Heart left ventricle (tissue), 16 donors: Measurements from ENCODE around the gene NHSL2. TPM values are rescaled to one million over a fixed set of nuclear protein-coding genes. Genes with fewer than 3 reads are reported as not detected.
A peak's percentile ranks its signal among the peaks of the same experiment; 100 is the strongest.

Source experiments
- ATAC-seq, 4 donors: fragments of 200-7000 bp; cut with Tn5 transposase; one replicate each; pipeline ENCODE4 v1.9.1; 2020 to 2022; ENCODE audit warnings: moderate library complexity in 4 of 4, mild to moderate bottlenecking in 3 of 4, moderate number of reproducible peaks in 1 of 4
- DNase-seq, 5 donors: peaks; one replicate each; pipeline ENCODE4 v3.0.0-alpha.2; 2020
- H3K27ac ChIP-seq, 12 donors: fragments of 200-600 bp; sonication (generic) in 4 of 12; one replicate each; pipeline versions ENCODE4 v1.5.0 to v1.8.0; 2016 to 2022; ENCODE audit warnings: mild to moderate bottlenecking in 2 of 12
- H3K27me3 ChIP-seq, 9 donors: fragments of 200-600 bp; sonication (generic) in 2 of 9; one replicate each; pipeline versions ENCODE4 v1.5.1 to v1.8.0; 2016 to 2022; ENCODE audit warnings: mild to moderate bottlenecking in 3 of 9
- H3K36me3 ChIP-seq, 9 donors: fragments of 200-600 bp; sonication (generic) in 2 of 9; one replicate each; pipeline versions ENCODE4 v1.5.0 to v1.8.0; 2018 to 2022; ENCODE audit warnings: mild to moderate bottlenecking in 2 of 9
- H3K4me1 ChIP-seq, 12 donors: fragments of 200-600 bp; sonication (generic) in 4 of 12; one replicate each; pipeline versions ENCODE4 v1.5.0 to v1.8.0; 2016 to 2022; ENCODE audit warnings: mild to moderate bottlenecking in 3 of 12
- H3K4me3 ChIP-seq, 12 donors: fragments of 200-600 bp; sonication (generic) in 4 of 12; one replicate each; pipeline versions ENCODE4 v1.5.0 to v1.8.0; 2017 to 2022; ENCODE audit warnings: mild to moderate bottlenecking in 9 of 12, moderate library complexity in 4 of 12
- H3K9me3 ChIP-seq, 12 donors: fragments of 200-600 bp; sonication (generic) in 4 of 12; one replicate each; pipeline versions ENCODE4 v1.5.0 to v1.8.0; 2016 to 2022; ENCODE audit warnings: mild to moderate bottlenecking in 1 of 12
- POLR2A ChIP-seq, 2 donors: fragments of 450-650 bp; IDR thresholded peaks; one replicate each; pipeline ENCODE4 v1.6.1; 2017; ENCODE audit warnings: antibody characterized with exemption in 2 of 2, mild to moderate bottlenecking in 2 of 2, moderate library complexity in 2 of 2
- WGBS, 4 donors: extraction: QIAGEN DNeasy Blood & Tissue Kit in 2 of 4; methylation state at CpG; one replicate each; pipeline versions ENCODE4 v1.1.5 to v1.1.7; 2013 to 2018; 5-methylcytosine and 5-hydroxymethylcytosine counted together
- intact Hi-C, 10 donors: fragments of 100-400 bp; cut with DNase I; formaldehyde crosslinking; loops; one replicate each; pipeline versions ENCODE4 v1.11.1 to v1.14.2; 2022
- polyA plus RNA-seq, 2 donors: library from polyadenylated mRNA; stranded (reverse); fragments of 200-250 nt; gene quantifications; one replicate each; pipeline ENCODE4 v1.2.3, GENCODE V29; 2013
- total RNA-seq, 9 donors: library from RNA; depleted of rRNA in 2 of 9; stranded (reverse); fragments of >200 nt in 2 of 9; fragmentation: NEBNext Ultra II Directional in 3 of 9; extraction: Animal tissue kit (Norgen Biotek cat#: 25700) in 3 of 9; gene quantifications; one replicate each; pipeline versions ENCODE4 v1.1.0 to v1.2.4, GENCODE V29; 2016 to 2023
- TF ChIP-seq, protein P1 (sequence below), 12 donors: fragments of 200-600 bp; sonication (generic) in 4 of 12; IDR thresholded peaks; one replicate each; pipeline versions ENCODE4 v1.5.0 to v1.8.0; 2018 to 2022; ENCODE audit warnings: antibody characterized with exemption in 12 of 12, mild to moderate bottlenecking in 5 of 12
- donor health status: ischemic (EF 13 %, LVEDD 7.1; RV severe dilation, severe dysfunction).
- donor health status: healthy with polysubstance abuse.
- donor health status: DM: no; HTN: yes; CAD: no.
- donor health status: DM: no; HTN: no; CAD: no.
- donor health status: ischemic (EF 25% LVEDD 6.9; RV normal size, moderate dysfunction).
- donor health status: ischemic (EF 25% LVEDD 5.7; RV mildly dilated, moderate dysfunction).
- donor health status: healthy.
- donor health status: DM: yes; HTN: yes; CAD: no.
- donor health status: ischemic (EF 35%, LVEDD 5.7; RV mildly dilated, moderate dysfunction).
- donor health status: nonischemic (EF 11% LVEDD 7.7; RV severe dilation, severe dysfunction).
- donor health status: DM: yes; HTN: yes; CAD: no.
- donor health status: PGD.
- donor health status: ischemic (EF 29% LVEDD 5.4; RV normal size, mild dysfunction).
- donor health status: nonischemic (EF 23%, LVEDD 6.1; RV moderate dilation, normal function).

Gene NHSL2
- total and polyA plus RNA-seq, 11 donors: 1.8 to 14.0 (median 5.8) TPM

DNA sequence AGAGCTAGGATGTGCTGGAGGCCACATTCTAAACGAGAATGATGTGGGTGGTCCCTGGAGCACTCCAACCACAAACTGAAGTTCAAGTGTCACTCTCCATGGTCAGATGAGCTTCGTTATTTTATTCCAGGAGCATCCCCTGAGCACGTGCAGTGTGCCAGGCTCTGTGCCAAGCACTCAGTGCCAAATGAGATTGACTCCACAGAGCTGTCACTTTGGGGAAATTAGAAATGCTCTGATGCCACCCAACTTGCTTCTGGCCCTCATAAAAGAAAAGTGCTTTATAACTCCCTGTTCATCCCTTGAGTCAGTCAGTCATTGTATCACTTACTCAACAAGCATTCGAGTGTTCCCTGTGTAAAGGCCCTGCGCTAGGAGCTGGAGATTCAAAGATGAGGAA is 129.9 kb downstream of the NHSL2 start:
- WGBS, 4 donors: 49 to 61% (median 57%) methylated on average over 5 of the region's 5 CpGs
- intact Hi-C loops: no loop called here
- Histone ChIP-seq H3K4me3 (no peak overlapping the region), H3K9me3 (peaks cover 0 to 8% (median 0%) of the 10 kb centered on the region in 12 donors), H3K27me3 (peaks cover 0 to 32% (median 0%) of the 10 kb centered on the region in 9 donors), H3K27ac (peak overlapping the region in 6 of 12 donors; percentile 9 to 74 (median 60)), H3K4me1 (peaks cover 0 to 33% (median 3%) of the 10 kb centered on the region in 12 donors), H3K36me3 (no peaks in the 10 kb centered on the region)
- TF ChIP-seq, protein P1, sequence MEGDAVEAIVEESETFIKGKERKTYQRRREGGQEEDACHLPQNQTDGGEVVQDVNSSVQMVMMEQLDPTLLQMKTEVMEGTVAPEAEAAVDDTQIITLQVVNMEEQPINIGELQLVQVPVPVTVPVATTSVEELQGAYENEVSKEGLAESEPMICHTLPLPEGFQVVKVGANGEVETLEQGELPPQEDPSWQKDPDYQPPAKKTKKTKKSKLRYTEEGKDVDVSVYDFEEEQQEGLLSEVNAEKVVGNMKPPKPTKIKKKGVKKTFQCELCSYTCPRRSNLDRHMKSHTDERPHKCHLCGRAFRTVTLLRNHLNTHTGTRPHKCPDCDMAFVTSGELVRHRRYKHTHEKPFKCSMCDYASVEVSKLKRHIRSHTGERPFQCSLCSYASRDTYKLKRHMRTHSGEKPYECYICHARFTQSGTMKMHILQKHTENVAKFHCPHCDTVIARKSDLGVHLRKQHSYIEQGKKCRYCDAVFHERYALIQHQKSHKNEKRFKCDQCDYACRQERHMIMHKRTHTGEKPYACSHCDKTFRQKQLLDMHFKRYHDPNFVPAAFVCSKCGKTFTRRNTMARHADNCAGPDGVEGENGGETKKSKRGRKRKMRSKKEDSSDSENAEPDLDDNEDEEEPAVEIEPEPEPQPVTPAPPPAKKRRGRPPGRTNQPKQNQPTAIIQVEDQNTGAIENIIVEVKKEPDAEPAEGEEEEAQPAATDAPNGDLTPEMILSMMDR (IDR thresholded peaks at IDR 0.05): no peak
- TF ChIP-seq POLR2A (IDR thresholded peaks at IDR 0.05): no peak
- DNase-seq: no peak
- ATAC-seq: no peak

DNA sequence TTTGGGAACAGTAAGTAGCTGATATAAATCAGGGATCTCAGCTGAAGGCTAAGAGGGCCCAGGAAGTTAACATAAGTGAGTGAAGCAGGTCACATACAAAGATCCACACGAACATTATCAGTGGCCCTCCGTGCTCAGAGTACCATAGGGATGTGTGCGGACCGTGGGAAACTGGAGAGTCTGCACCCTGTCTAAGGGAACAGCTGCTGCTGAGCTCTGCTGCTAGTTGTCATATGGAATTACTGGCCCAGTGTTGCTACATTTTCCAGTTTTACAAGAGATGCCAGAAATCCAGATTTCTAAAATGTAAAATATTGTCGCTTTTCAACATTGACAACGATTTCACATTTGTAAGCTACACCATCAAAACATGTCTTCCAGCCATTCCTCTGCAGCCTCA is 130.5 kb downstream of the NHSL2 start:
- intact Hi-C loops: no loop called here
- DNase-seq: no peak

DNA sequence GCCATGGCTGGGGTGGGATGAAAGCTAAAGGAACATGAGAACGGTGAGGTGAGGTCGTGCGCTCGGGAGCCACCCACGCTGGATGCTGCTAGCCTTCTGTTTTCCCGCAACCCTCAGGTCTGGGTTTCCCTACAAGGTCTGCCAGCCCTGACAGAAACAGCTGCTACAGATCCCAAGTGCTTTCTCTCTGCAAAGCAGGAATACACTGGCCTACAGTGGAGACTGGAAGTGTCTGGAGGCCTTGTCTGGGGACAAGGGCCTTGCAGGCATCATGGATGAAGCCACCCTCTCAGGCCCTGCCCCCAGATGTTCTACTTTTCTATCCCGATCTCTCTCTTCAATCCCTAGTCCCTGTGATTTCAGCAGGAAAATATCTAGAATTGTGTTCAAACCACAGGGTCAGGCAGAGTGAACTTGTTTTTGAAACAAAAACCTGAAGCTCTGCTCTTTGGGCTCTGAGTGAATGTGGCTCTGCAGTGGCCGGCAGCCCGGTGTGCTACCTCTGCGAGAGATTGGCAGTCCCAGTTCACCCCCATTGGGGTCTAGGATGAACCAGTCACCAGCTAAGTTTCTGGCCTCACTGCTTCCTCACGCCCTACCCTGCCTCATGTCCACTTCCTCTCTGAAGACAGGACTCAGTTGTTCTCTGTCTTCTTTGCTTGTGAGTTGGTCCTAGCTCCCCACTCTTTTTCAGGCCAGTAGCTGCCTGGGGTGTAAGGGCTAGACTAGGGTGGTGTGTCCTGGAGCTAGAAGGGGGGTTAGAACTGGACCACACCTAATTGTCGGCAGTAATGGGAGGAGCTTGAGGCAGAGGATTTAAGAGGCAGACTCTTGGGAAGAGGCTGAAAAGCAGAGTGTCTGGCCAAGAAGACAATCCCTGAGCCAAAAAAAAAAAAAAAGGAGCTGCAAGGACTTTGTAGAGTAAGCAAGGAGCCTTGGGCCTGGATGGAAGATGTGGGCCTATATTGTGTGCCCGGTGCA is 131.5 kb downstream of the NHSL2 start:
- Histone ChIP-seq H3K27me3 (peaks cover 0 to 38% (median 0%) of the 10 kb centered on the region in 9 donors), H3K9me3 (no peaks in the 10 kb centered on the region), H3K36me3 (no peaks in the 10 kb centered on the region), H3K4me1 (peaks cover 0 to 48% (median 6%) of the 10 kb centered on the region in 12 donors), H3K4me3 (no peak overlapping the region), H3K27ac (peak overlapping the region in 10 of 12 donors; percentile 29 to 84 (median 64))
- DNase-seq: no peak
- intact Hi-C loops: no loop called here
- no peak for TF ChIP-seq POLR2A (IDR thresholded peaks at IDR 0.05)
- TF ChIP-seq, protein P1 (IDR thresholded peaks at IDR 0.05): no peak
- 68 to 78% (median 76%) methylated on average over 13 of the region's 13 CpGs for WGBS, 4 donors
- ATAC-seq: peak; percentile 51 to 74 (median 66)

More for the DNA sequence above, 130.5 kb downstream of the NHSL2 start:
- H3K9me3 ChIP-seq: peaks cover 0 to 1% (median 0%) of the 10 kb centered on the region in 12 donors
- TF ChIP-seq, protein P1 (IDR thresholded peaks at IDR 0.05): no peak
- no peak for TF ChIP-seq POLR2A (IDR thresholded peaks at IDR 0.05)
- no peak overlapping the region for H3K4me3 ChIP-seq
- peak overlapping the region in 7 of 12 donors; percentile 9 to 84 (median 68) for H3K27ac ChIP-seq
- no peaks in the 10 kb centered on the region for H3K36me3 ChIP-seq
- WGBS, 4 donors: 64 to 86% (median 68%) methylated on average over 6 of the region's 6 CpGs
- H3K27me3 ChIP-seq: peaks cover 0 to 36% (median 0%) of the 10 kb centered on the region in 9 donors
- peaks cover 0 to 40% (median 6%) of the 10 kb centered on the region in 12 donors for H3K4me1 ChIP-seq
- no peak for ATAC-seq

DNA sequence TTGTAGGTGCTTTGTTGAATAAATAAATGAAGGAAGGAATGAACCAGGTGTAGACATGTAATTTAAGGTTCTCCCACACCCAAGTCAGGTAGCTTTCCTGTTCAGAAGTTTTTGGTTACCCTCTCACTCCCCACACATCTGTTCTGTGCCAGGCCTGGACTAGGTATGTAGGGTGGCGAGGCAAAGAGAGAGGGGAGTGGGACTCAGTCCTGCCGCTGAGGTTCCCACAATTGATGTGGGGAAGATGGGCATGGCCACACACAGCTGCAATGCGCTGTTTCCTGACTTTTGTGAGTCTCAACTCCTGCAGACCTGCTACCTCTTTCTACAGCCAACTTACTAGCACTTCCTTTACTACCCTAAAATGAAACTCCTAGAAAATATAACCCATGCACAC is 132.2 kb downstream of the NHSL2 start:
- no peak overlapping the region for H3K4me3 ChIP-seq
- 77 to 90% (median 82%) methylated on average over 3 of the region's 3 CpGs for WGBS, 4 donors
- ATAC-seq: no peak
- intact Hi-C loops: no loop called here
- H3K9me3 ChIP-seq: no peaks in the 10 kb centered on the region
- H3K27me3 ChIP-seq: peaks cover 0 to 36% (median 0%) of the 10 kb centered on the region in 9 donors
- peaks cover 0 to 48% (median 6%) of the 10 kb centered on the region in 12 donors for H3K4me1 ChIP-seq
- H3K27ac ChIP-seq: peak overlapping the region in 5 of 12 donors; percentile 46 to 74 (median 64)
- DNase-seq: no peak
- TF ChIP-seq, protein P1 (IDR thresholded peaks at IDR 0.05): no peak
- no peak for TF ChIP-seq POLR2A (IDR thresholded peaks at IDR 0.05)
- H3K36me3 ChIP-seq: no peaks in the 10 kb centered on the region
